ENCODE results near the gene GRIN3A.
"Not testable (repeated sequence)": the region's sequence is repeated elsewhere in the genome, so short reads cannot be mapped to it uniquely, and the experiment has no call there.

GRIN3A gene

DNA sequence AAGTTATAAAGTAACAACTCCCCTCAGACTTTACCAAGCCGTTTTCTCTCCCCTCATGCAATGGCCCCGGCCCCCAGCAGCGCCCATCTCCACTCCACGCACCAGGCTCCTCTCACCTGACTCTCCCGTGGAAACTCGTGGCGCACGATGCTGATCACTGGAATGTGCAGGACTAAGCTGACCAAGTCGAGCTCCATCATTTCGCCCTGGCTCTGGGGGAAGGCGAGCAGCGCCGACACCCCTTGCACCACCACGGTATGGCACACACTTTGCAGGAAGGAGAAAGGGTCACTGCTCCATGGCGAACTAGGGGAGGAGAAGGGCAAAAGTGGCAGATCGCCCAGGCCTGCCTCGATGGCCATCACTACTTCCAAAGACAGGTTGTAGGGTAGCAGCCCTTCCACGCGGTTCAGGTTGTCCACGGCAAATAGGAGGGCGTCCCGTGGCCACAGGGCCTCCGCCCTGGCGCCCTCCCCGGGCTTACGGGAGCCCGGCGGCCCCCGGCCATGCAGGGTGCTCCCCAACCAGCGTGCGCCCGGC lies 1.2 kb downstream of the GRIN3A start:
- no peak overlapping the region for H3K9ac ChIP-seq
- no peaks in the 10 kb centered on the region for H3K36me3 ChIP-seq
- peaks cover 14% of the 10 kb centered on the region; the same call in 1 of the 2 replicates for H3K27me3 ChIP-seq
- H3K9me3 ChIP-seq: peaks cover 17% of the 10 kb centered on the region
- H4K20me1 ChIP-seq: no peaks in the 10 kb centered on the region
- H3K4me1 ChIP-seq: no peaks in the 10 kb centered on the region
- H3K4me3 ChIP-seq: no peak overlapping the region
- no peak overlapping the region for H3K27ac ChIP-seq
- TF ChIP-seq Cebpa-rat (IDR thresholded peaks at IDR 0.05): no peak
- H3K4me2 ChIP-seq: no peak overlapping the region

DNA sequence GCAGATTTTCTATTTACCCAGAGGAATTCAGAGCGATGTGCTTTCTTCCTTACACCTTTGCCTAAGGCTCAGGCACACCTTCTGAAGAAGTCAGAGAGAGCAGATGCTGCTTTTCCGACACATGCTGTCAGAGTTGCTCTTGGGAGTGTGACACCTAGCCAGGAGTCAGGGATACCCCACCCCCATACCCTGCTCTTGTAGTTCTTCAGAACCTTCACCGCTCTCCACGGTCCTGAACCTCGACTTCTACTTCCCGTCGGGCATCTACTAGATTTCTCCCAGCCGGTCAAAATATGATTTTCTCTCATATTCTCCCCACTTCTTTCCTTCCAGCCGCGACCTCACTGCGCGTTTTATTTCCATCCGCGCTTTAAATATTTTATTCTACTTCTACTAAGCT lies 1.7 kb downstream of the GRIN3A start:
- TF ChIP-seq Cebpa-rat (IDR thresholded peaks at IDR 0.05): no peak

DNA sequence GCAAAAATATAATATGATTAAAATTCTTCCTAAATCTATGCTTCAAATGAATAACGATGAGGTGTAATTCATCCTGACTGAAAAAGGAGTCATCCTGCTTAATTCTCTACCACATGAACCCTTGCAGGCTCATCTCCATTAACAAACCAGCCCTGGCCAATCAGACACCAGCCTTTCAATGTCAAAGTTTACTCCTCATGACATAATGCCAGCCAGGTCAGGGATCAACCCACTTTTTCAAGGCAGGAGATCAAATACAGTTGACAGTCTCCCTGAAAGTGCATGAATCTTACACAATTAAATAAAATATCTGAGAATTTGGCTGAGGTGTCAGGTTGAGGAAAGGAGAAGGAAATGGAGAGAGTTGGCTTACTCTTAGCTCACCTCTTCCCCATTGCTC lies 7.0 kb downstream of the GRIN3A start:
- no peaks in the 10 kb centered on the region for H3K27me3 ChIP-seq
- H3K4me3 ChIP-seq: no peak overlapping the region
- no peak overlapping the region for H3K9ac ChIP-seq
- H3K36me3 ChIP-seq: no peaks in the 10 kb centered on the region
- H3K4me2 ChIP-seq: no peak overlapping the region
- H3K27ac ChIP-seq: no peak overlapping the region
- H3K9me3 ChIP-seq: no peaks in the 10 kb centered on the region
- no peaks in the 10 kb centered on the region for H3K4me1 ChIP-seq
- no peaks in the 10 kb centered on the region for H4K20me1 ChIP-seq
- TF ChIP-seq Cebpa-rat (IDR thresholded peaks at IDR 0.05): no peak

More for the DNA sequence above, 1.7 kb downstream of the GRIN3A start:
- Histone ChIP-seq H3K9ac (no peak overlapping the region), H3K4me1 (no peaks in the 10 kb centered on the region), H4K20me1 (no peaks in the 10 kb centered on the region), H3K4me3 (no peak overlapping the region), H3K27me3 (peaks cover 14% of the 10 kb centered on the region; the same call in 1 of the 2 replicates), H3K4me2 (no peak overlapping the region), H3K36me3 (no peaks in the 10 kb centered on the region), H3K9me3 (peaks cover 17% of the 10 kb centered on the region), H3K27ac (no peak overlapping the region)

DNA sequence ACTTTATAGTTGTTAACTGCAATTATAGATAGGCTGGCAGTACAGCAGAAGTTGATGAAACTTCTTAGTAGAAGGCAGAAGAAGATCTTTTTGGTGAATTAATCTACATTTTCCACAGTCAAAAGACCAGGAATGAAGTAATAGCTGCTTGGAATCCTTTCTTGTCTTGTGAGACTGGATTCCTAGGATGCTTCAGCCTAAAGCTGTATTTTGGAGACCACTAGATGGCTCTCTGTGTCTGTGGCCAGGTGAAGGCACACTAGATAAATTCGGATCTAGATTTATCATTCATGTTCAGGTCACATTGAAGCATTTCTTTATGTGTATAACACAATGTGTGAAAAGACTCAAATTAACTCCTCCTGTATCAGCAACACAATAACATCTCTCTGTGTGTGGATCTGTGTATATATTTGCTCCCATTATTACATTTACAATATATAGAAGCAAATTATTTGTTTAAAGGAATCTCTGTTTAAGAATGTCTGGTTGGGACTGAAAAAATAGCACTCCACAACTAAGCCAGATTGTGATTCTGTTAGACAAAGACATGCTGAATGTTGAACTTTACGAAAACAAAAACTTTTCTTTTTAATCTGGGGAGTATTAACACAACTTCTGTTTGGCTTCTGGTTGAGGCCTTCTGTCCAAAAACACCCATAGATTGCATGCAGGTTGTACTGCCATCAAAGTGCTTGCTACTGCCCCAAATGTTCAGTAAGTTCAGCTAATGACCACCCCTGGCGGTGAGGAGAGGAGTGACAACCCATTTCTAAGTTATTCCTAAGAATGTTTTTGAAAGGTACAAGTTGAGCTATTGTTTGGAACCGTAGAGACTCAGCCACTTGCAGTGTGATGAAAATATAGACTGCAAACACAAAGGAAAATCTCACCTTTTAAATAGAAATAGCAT lies 10.6 kb downstream of the GRIN3A start:
- no peak for TF ChIP-seq Cebpa-rat (IDR thresholded peaks at IDR 0.05)
- no peaks in the 10 kb centered on the region for H3K36me3 ChIP-seq
- H3K27me3 ChIP-seq: no peaks in the 10 kb centered on the region
- no peak overlapping the region for H3K27ac ChIP-seq
- H3K4me3 ChIP-seq: no peak overlapping the region
- no peaks in the 10 kb centered on the region for H4K20me1 ChIP-seq
- no peak overlapping the region for H3K9ac ChIP-seq
- no peaks in the 10 kb centered on the region for H3K9me3 ChIP-seq
- no peaks in the 10 kb centered on the region for H3K4me1 ChIP-seq
- no peak overlapping the region for H3K4me2 ChIP-seq

DNA sequence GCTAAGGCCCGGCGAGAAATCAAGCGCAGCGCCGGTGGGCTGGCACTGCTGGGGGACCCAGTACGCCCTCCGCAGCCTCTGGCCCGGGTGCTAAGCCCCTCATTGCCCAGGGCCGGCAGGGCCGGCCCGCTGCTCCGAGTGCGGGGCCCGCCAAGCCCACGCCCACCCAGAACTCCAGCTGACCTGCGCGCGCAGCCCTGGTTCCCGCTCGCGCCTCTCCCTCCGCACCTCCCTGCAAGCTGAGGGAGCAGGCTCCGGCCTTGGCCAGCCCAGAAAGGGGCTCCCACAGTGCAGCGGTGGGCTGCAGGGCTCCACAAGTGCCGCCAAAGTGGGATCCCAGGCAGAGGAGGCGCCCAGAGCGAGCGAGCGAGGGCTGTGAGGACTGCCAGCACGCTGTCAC lies 14.2 kb downstream of the GRIN3A start:
- not testable (repeated sequence) for H3K36me3 ChIP-seq, H3K4me2 ChIP-seq, H3K27ac ChIP-seq, H4K20me1 ChIP-seq, H3K9me3 ChIP-seq, H3K4me3 ChIP-seq, H3K9ac ChIP-seq, H3K27me3 ChIP-seq, H3K4me1 ChIP-seq

DNA sequence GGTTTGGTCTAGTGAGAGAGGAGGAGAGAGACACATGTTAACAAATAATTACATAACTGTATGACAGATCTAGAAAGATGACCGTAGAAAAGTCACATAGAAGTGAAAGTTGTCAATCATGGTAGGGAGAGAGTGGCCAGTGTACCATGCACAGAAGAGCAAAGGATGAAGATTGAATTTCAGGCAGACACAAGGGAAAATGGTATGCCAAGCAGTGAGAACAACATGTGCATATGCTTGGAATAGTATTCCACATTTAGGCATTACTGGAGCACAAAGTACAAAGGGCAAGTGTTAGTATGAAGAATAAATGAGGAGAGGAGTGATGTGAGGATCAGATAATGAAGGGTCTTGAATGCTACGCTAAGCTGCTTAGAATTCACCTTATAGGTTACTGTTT lies 20.3 kb downstream of the GRIN3A start:
- no peaks in the 10 kb centered on the region for H3K9me3 ChIP-seq
- TF ChIP-seq Cebpa-rat (IDR thresholded peaks at IDR 0.05): no peak
- no peak overlapping the region for H3K27ac ChIP-seq
- H3K4me3 ChIP-seq: no peak overlapping the region
- no peaks in the 10 kb centered on the region for H3K4me1 ChIP-seq
- H3K27me3 ChIP-seq: no peaks in the 10 kb centered on the region
- no peak overlapping the region for H3K9ac ChIP-seq
- no peak overlapping the region for H3K4me2 ChIP-seq
- H3K36me3 ChIP-seq: no peaks in the 10 kb centered on the region
- H4K20me1 ChIP-seq: no peaks in the 10 kb centered on the region

DNA sequence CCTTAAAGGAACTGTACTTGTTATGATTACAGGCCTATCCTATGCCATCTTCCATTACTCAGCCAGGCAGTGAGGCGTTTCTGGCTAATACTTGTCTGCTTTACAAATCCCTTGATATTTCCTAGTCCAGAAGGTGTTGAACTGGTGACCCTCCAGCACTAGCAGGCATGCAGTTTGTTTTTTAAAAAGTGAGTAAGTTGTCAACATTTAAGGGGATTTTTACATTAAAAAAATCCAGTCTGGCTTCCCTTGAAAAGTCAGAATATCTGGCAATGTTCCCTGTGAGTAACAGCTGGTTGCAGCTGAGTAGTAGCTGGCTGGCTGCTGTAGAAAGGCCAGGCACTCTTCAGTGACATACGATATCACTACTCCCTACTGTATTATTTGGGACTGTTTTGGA lies 21.8 kb downstream of the GRIN3A start:
- Histone ChIP-seq H3K36me3 (no peaks in the 10 kb centered on the region), H3K9me3 (no peaks in the 10 kb centered on the region), H3K9ac (no peak overlapping the region), H3K27ac (no peak overlapping the region), H4K20me1 (no peaks in the 10 kb centered on the region), H3K4me1 (no peaks in the 10 kb centered on the region), H3K27me3 (no peaks in the 10 kb centered on the region), H3K4me3 (no peak overlapping the region), H3K4me2 (no peak overlapping the region)
- no peak for TF ChIP-seq Cebpa-rat (IDR thresholded peaks at IDR 0.05)

DNA sequence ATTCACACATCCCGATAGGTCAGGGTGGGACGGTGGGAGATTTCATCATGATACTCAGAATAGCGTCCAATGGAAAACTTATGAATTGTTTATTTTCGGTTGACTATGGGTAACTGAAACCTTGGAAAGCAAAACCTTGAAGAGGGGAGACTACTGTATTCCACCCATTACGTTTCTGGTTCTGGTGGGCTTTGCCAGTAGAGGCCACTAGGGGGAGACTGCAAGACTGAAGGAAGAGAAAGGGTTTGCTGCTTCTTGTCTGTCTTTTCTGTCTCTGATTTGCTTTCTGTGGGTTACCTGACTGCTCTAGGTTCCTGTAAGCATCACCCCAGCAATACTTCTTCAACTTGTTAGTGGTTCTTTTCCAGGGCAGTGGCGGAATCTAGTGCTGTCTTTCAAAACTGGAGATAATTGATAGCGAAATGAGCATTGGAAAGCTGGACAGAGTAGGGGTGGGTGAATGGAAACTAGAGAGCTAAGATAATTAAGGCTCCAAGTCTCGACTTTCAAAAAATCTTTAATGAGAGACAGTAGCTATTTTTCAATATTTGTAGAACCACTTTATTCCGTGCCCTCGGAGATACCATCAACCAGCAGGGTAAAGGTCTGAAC lies 27.0 kb downstream of the GRIN3A start:
- H3K36me3 ChIP-seq: no peaks in the 10 kb centered on the region
- no peak overlapping the region for H3K27ac ChIP-seq
- H3K4me2 ChIP-seq: no peak overlapping the region
- no peak for TF ChIP-seq Cebpa-rat (IDR thresholded peaks at IDR 0.05)
- no peaks in the 10 kb centered on the region for H3K27me3 ChIP-seq
- H4K20me1 ChIP-seq: no peaks in the 10 kb centered on the region
- no peak overlapping the region for H3K4me3 ChIP-seq
- H3K9ac ChIP-seq: no peak overlapping the region
- no peaks in the 10 kb centered on the region for H3K9me3 ChIP-seq
- no peaks in the 10 kb centered on the region for H3K4me1 ChIP-seq

DNA sequence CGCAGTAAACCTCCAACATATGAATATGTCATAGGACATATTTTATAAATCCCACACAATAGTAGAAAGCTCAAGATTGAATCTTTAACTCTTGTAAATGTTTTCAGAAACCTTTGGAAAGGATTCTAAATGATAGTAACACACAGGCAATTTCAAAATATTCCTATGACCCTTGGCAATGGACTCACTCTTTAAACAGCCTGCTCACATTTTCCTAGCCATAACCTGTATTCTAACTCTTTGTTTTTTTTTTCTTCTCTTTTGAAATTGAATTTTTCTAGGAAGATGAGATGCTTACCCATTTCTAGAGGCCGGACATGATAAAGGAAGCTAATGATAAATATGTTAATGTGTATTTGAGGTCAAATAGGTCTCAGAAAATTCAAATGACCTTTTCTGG lies 29.6 kb downstream of the GRIN3A start:
- no peaks in the 10 kb centered on the region for H3K9me3 ChIP-seq
- TF ChIP-seq Cebpa-rat (IDR thresholded peaks at IDR 0.05): no peak
- H3K4me2 ChIP-seq: no peak overlapping the region
- H3K27ac ChIP-seq: no peak overlapping the region
- no peaks in the 10 kb centered on the region for H3K36me3 ChIP-seq
- H3K4me1 ChIP-seq: no peaks in the 10 kb centered on the region
- H3K9ac ChIP-seq: no peak overlapping the region
- no peak overlapping the region for H3K4me3 ChIP-seq
- H3K27me3 ChIP-seq: no peaks in the 10 kb centered on the region
- no peaks in the 10 kb centered on the region for H4K20me1 ChIP-seq

DNA sequence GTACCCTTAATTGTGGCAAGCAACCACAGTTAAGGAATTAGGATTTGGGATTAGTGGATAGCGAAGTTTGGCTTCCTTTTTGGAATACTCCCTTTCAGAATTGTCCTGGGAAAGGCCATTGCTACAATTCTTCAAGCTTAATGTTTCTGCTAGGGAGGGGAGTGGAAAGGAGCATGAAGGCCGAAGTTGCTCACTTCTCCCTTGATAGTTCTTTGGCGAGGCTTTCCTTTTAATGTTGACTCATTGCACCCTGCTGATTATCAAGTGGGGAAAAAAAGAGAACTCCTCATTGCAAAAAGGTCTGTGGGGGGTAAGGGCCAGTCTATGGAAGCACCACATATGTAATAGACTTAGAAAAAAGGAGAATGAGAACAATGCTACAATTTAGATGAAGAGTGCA lies 30.7 kb downstream of the GRIN3A start:
- Histone ChIP-seq H3K9ac (no peak overlapping the region), H4K20me1 (no peaks in the 10 kb centered on the region), H3K27ac (no peak overlapping the region), H3K4me1 (no peaks in the 10 kb centered on the region), H3K4me3 (no peak overlapping the region), H3K4me2 (no peak overlapping the region), H3K27me3 (no peaks in the 10 kb centered on the region), H3K36me3 (no peaks in the 10 kb centered on the region), H3K9me3 (no peaks in the 10 kb centered on the region)
- TF ChIP-seq Cebpa-rat (IDR thresholded peaks at IDR 0.05): no peak
